ENCODE measurements around the gene LRRK1.

LRRK1 gene

DNA sequence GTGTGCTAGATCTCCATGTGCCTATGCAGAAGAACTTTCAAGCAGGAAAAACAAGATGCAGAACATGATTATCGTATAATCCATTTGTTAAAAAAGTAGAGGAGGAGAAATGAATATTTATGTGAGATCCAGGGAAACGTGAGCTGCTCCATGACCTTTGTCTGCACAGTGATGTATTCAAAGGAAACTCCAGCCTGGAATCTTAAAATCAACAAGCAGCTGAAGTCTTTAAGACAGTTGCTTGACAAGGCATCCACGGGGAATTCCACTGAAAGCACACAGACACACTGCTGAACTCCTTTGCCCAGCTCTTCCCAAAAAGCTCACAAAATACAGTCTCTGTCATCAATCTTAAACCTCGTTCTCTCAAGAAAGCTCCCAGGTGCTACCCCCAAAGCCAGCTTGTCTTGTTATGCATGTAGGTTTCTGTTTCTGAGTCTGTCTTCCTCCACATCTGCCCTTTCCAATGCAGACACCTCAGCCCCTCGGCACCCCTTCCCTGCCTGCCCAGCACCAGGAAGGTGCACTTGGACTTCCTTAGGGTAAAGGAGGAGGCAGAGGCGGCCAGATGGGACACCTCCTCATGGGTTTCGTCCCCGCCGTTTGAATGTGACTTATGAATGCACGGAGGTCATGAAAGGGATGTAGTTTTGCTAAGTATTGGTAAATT is 28.7 kb downstream of the LRRK1 start:
- H3K4me3 Mint-ChIP-seq: no peak overlapping the region
- no peak for DNase-seq

GRCh38 chr15:100948430-100948762 is 29.2 kb downstream of the LRRK1 start:
- no peaks in the 10 kb centered on the region for H3K4me1 Mint-ChIP-seq (ENCODE audit: low read depth)
- no peak for DNase-seq
- H3K27me3 Mint-ChIP-seq: peaks cover 23% of the 10 kb centered on the region
- no peak overlapping the region for H3K27ac Mint-ChIP-seq
- H3K36me3 Mint-ChIP-seq (ENCODE audit: low read depth): no peaks in the 10 kb centered on the region
- no peaks in the 10 kb centered on the region for H3K9me3 Mint-ChIP-seq
- H3K4me3 Mint-ChIP-seq: no peak overlapping the region

More for the DNA sequence above, 28.7 kb downstream of the LRRK1 start:
- Mint-ChIP-seq H3K27ac (no peak overlapping the region), H3K36me3 (ENCODE audit: low read depth) (no peaks in the 10 kb centered on the region), H3K9me3 (no peaks in the 10 kb centered on the region), H3K27me3 (peaks cover 23% of the 10 kb centered on the region), H3K4me1 (ENCODE audit: low read depth) (no peaks in the 10 kb centered on the region)

DNA sequence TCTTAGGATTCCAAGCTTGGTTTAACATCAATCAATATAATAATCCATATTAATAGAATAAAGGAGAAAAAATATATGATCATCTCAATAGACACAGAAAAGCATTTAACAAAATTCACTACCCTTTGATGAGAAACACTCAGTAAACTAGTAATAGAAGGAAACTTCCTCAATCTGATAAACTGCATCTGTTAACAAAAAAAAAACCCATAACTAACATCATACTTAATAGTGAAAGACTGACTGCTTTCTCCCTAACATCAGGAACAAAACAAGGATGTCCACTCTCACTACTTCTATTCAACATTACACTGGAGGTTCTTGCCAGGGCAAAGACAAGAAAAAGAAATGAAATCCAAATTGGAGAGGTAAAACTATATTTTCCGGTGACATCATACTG is 30.5 kb downstream of the LRRK1 start:
- H3K36me3 Mint-ChIP-seq (ENCODE audit: low read depth): no peaks in the 10 kb centered on the region

DNA sequence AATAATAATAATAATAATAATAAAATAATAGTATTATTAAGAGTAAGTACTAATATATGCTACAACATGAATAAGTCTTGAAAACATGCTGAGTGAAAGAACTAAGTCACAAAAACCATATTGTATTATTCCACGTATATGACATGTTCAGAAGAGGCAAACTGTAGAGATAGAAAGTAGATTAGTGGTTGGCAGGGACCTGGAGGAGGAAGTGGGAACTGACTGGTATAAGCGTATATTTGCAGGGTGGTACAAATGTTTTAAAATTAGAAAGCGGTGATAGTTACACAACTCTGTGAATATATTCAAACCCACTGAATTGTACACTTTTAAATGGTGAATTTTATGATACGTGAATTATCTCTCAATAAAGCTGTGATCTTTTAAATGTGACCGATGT is 32.8 kb downstream of the LRRK1 start:
- Mint-ChIP-seq H3K4me1 (ENCODE audit: low read depth) (no peaks in the 10 kb centered on the region), H3K27me3 (peaks cover 25% of the 10 kb centered on the region), H3K4me3 (no peak overlapping the region), H3K36me3 (ENCODE audit: low read depth) (no peaks in the 10 kb centered on the region), H3K27ac (no peak overlapping the region), H3K9me3 (no peaks in the 10 kb centered on the region)
- DNase-seq: no peak

More for the DNA sequence above, 30.5 kb downstream of the LRRK1 start:
- H3K4me1 Mint-ChIP-seq (ENCODE audit: low read depth): no peaks in the 10 kb centered on the region
- peaks cover 23% of the 10 kb centered on the region for H3K27me3 Mint-ChIP-seq
- no peak for DNase-seq
- H3K4me3 Mint-ChIP-seq: no peak overlapping the region
- H3K27ac Mint-ChIP-seq: no peak overlapping the region
- H3K9me3 Mint-ChIP-seq: no peaks in the 10 kb centered on the region

DNA sequence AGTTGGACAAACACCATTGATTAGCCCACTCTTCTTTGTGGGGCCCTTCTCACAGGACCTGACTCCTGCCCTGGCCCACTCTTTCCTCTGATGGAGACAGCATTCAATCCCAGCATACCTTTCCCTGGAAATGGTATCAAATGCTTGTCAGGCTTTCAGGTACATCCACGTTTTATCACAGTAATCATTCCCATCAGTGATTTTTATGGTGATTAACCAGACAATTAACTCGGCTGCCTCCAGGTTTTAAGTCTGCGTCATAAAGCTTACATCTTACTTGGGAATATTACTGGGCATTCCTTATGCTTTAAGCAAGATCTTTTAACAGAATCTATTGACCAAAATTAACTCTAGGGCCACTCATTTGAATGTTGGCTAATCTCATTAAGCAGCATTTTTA is 33.4 kb downstream of the LRRK1 start:
- peaks cover 26% of the 10 kb centered on the region for H3K27me3 Mint-ChIP-seq
- no peaks in the 10 kb centered on the region for H3K9me3 Mint-ChIP-seq
- H3K36me3 Mint-ChIP-seq (ENCODE audit: low read depth): no peaks in the 10 kb centered on the region
- H3K4me3 Mint-ChIP-seq: no peak overlapping the region
- DNase-seq: no peak
- no peak overlapping the region for H3K27ac Mint-ChIP-seq
- no peaks in the 10 kb centered on the region for H3K4me1 Mint-ChIP-seq (ENCODE audit: low read depth)

DNA sequence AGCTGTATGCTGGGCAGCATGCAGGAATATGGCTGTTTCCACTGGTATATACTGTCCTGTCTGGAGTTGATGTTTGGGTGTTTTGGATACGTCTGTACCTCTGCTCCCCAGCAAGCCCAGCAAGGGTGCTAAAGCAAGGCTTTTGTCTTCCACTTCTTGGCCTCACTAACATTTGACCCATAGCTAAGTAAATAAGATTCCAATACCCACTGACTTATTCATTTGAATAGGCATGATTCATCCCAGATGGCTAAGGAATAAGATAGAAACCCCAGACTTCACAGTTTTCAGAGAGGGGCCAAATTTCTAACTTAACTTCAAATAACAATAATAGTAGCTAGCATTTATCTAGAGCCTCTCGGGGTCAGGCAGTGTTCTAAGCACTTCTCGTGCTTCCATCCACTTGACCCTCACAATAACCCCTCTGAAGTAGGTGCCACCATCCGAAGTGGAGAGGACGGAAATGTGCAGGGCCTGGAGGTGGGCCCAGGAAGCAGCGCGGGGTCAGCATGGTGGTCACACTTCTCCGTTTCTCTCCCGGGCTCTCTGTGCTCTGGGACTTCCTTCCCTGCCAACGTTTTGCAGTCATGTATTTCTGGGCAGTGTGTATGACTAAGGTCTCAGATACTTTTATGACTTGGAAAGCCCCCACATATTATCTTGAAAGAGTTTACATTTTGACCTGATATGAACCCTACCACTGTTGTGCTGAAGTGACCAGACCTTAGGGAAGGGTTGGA is 39.3 kb downstream of the LRRK1 start:
- Mint-ChIP-seq H3K9me3 (no peaks in the 10 kb centered on the region), H3K27me3 (peaks cover 44% of the 10 kb centered on the region), H3K4me1 (ENCODE audit: low read depth) (no peaks in the 10 kb centered on the region), H3K4me3 (no peak overlapping the region), H3K27ac (no peak overlapping the region), H3K36me3 (ENCODE audit: low read depth) (no peaks in the 10 kb centered on the region)
- DNase-seq: no peak

DNA sequence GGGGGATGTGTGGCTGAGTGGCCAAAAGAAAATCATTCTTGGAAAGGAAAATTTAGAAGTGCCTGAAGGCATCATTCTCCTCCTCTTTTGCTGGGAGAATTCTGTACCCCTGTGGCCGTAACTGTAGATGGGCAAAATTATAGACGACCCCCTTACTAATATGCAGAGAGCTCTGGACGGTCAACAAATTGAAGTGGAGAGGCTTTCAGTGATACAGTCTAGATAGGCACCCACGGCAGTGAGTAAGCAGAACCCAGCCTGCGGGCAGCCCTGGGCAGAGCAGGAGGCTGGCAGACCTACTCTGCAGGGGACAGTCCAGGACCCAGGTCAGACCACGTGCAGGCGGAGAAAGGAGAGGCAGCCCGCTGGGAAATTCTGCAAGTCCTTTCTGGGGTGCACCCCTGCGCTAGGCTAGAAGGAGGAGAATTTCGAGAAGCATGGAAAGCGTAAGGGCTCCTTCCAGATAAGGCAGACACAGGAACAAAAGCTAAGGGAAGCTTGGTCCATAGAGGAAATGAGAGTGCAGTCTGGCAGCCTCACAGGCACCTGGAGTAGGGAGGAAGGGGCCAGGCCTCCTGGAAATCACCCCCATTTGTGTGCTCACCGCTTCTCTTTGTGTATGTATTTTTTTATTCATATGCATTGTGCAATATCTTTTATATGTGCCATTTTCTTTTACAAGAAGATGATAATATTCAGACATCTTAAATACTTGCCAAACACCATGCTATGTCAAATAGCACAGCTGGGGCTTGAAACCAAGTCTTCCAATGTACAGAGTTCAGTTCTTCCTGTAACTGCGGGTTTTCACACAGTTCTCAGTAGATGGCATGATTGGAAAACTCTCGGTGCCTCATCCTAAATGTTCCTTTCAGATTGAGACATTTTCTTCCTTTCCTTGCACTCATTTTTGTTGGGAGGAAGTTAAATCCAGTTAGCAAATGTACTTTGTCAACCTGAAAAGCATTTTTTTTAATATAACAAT is 40.2 kb downstream of the LRRK1 start:
- H3K27ac Mint-ChIP-seq: no peak overlapping the region
- DNase-seq: no peak
- no peaks in the 10 kb centered on the region for H3K9me3 Mint-ChIP-seq
- peaks cover 48% of the 10 kb centered on the region for H3K27me3 Mint-ChIP-seq
- H3K4me3 Mint-ChIP-seq: no peak overlapping the region
- H3K4me1 Mint-ChIP-seq (ENCODE audit: low read depth): no peaks in the 10 kb centered on the region
- H3K36me3 Mint-ChIP-seq (ENCODE audit: low read depth): no peaks in the 10 kb centered on the region

DNA sequence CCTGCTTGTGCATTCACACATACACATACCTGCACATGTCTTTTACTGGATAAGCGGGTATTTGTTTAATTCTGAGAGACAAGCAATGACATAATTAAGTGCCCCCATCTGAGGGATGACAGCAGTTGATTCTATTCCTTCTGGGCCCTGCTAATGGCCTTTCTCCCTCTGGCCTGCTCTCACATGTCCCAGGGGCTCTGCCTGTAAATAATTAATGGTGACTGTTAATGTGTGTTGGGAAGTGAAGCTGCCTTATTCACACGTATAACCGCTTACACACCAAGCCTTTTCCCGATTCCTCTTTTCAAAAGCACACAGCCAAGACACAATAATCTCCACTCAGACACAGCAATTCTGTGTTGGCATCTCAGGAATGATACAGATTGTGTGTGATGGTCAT is 47.8 kb downstream of the LRRK1 start:
- H3K4me3 Mint-ChIP-seq: no peak overlapping the region

GRCh38 chr15:100968050-100968966 is 49.2 kb downstream of the LRRK1 start:
- no peaks in the 10 kb centered on the region for H3K36me3 Mint-ChIP-seq (ENCODE audit: low read depth)
- H3K9me3 Mint-ChIP-seq: no peaks in the 10 kb centered on the region
- no peak overlapping the region for H3K4me3 Mint-ChIP-seq
- peaks cover 1% of the 10 kb centered on the region for H3K4me1 Mint-ChIP-seq (ENCODE audit: low read depth)
- peaks cover 47% of the 10 kb centered on the region for H3K27me3 Mint-ChIP-seq
- no peak overlapping the region for H3K27ac Mint-ChIP-seq
- DNase-seq: no peak

More for the DNA sequence above, 47.8 kb downstream of the LRRK1 start:
- no peak for DNase-seq
- H3K4me1 Mint-ChIP-seq (ENCODE audit: low read depth): no peaks in the 10 kb centered on the region
- peaks cover 44% of the 10 kb centered on the region for H3K27me3 Mint-ChIP-seq
- no peaks in the 10 kb centered on the region for H3K9me3 Mint-ChIP-seq
- H3K27ac Mint-ChIP-seq: no peak overlapping the region
- H3K36me3 Mint-ChIP-seq (ENCODE audit: low read depth): no peaks in the 10 kb centered on the region

- H3K9me3 Mint-ChIP-seq: no peaks in the 10 kb centered on the region
- peaks cover 1% of the 10 kb centered on the region for H3K4me1 Mint-ChIP-seq (ENCODE audit: low read depth)
- H3K27ac Mint-ChIP-seq: no peak overlapping the region
- peaks cover 68% of the 10 kb centered on the region for H3K27me3 Mint-ChIP-seq
- no peaks in the 10 kb centered on the region for H3K36me3 Mint-ChIP-seq (ENCODE audit: low read depth)
- no peak for DNase-seq
- no peak overlapping the region for H3K4me3 Mint-ChIP-seq
These were observed 53.8 kb downstream of the LRRK1 start for GRCh38 chr15:100972975-100973350.

- no peak for DNase-seq
- Mint-ChIP-seq H3K4me1 (ENCODE audit: low read depth) (peaks cover 1% of the 10 kb centered on the region), H3K27me3 (peaks cover 71% of the 10 kb centered on the region), H3K36me3 (ENCODE audit: low read depth) (no peaks in the 10 kb centered on the region), H3K4me3 (no peak overlapping the region), H3K27ac (no peak overlapping the region), H3K9me3 (no peaks in the 10 kb centered on the region)
These were observed 54.4 kb downstream of the LRRK1 start for GRCh38 chr15:100973351-100974111.

DNA sequence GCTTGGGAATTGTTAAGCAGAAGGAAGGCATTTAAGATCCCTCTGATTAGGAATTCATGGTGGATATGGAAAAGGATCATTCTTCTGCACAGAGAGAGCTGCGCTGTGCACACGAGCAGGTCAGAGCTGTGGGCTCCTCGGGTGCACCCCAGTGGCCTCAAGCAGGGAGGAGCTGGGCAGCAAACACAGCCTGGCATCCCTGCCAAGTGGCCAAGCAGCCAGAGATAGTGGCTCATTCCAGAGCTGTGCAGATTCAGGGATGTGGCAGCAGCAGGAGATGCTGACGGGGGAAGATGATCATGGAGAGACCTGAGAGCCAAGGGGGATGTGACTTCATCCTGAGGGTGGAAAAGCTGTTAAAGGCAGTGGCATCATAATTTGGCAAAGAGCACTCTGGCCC is 55.9 kb downstream of the LRRK1 start:
- no peak overlapping the region for H3K4me3 Mint-ChIP-seq
- peaks cover 1% of the 10 kb centered on the region for H3K4me1 Mint-ChIP-seq (ENCODE audit: low read depth)

DNA sequence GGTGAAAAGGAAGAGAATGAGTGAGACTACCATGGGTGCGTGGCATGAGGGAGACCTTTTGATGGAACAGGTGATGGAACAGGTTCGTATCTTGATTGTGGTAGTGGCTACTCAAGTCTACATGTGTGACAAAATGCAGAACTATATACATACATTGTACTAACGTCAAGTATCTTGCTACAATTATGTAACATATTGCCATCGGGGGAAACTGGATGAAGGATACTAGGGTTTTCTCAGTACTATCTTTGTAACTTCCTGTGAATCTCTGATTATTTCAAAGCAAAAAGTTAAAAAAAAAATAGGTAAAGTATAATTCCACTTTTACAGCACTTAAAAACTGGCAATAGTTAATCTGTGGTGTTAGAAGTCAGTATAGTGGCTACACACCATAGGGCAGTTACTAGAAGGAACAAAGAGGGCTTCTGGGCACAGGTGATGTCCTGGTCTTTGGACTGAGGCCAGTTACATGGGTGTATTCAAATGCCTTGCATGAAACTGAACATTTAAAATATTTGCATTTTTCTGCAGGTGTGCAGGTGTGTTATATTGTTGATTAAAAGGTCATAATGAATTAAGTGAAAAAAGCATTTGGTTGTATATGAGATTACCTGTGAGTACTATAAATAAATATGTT is 61.4 kb downstream of the LRRK1 start:
- H3K27me3 Mint-ChIP-seq: peaks cover 29% of the 10 kb centered on the region
- DNase-seq: no peak
- no peak overlapping the region for H3K27ac Mint-ChIP-seq

More for the DNA sequence above, 55.9 kb downstream of the LRRK1 start:
- H3K36me3 Mint-ChIP-seq (ENCODE audit: low read depth): no peaks in the 10 kb centered on the region
- H3K27ac Mint-ChIP-seq: no peak overlapping the region
- H3K27me3 Mint-ChIP-seq: peaks cover 62% of the 10 kb centered on the region
- peaks cover under 1% of the 10 kb centered on the region for H3K9me3 Mint-ChIP-seq
- no peak for DNase-seq

More for the DNA sequence above, 61.4 kb downstream of the LRRK1 start:
- H3K36me3 Mint-ChIP-seq (ENCODE audit: low read depth): no peaks in the 10 kb centered on the region
- peaks cover 4% of the 10 kb centered on the region for H3K9me3 Mint-ChIP-seq
- H3K4me1 Mint-ChIP-seq (ENCODE audit: low read depth): no peaks in the 10 kb centered on the region
- no peak overlapping the region for H3K4me3 Mint-ChIP-seq
